Activated naive CD4-positive, alpha-beta T cell treated with anti-CD3 and anti-CD28 coated beads, Interleukin-2, amount 10 ng/mL, durations not matched to agents 7 days and 5 days (primary cell): ENCODE measurements around the gene MYCBP2.

Source experiments
- CTCF ChIA-PET: fragments of 350-600 bp; sonication (Branson Sonifier 250); formaldehyde crosslinking; loops from one replicate; lab custom pipeline; 2021; ENCODE audit warnings: antibody characterized with exemption; lab: Charles Lee
- DNase-seq: peaks from one replicate; pipeline ENCODE4 v3.0.0-alpha.2; 2020
- H3K27ac Mint-ChIP-seq: one replicate; pipeline ENCODE4 v1.8.0; 2021; ENCODE audit warnings: mild to moderate bottlenecking, moderate library complexity, mixed read lengths
- H3K27me3 Mint-ChIP-seq: one replicate; pipeline ENCODE4 v1.8.0; 2021; ENCODE audit warnings: mild to moderate bottlenecking, mixed read lengths
- H3K36me3 Mint-ChIP-seq: one replicate; pipeline ENCODE4 v1.8.0; 2021; ENCODE audit warnings: mixed read lengths
- H3K4me1 Mint-ChIP-seq: one replicate; pipeline ENCODE4 v1.8.0; 2021; ENCODE audit warnings: mixed read lengths
- H3K4me3 Mint-ChIP-seq: one replicate; pipeline ENCODE4 v1.8.0; 2021; ENCODE audit warnings: mild to moderate bottlenecking, moderate library complexity, mixed read lengths
- H3K9me3 Mint-ChIP-seq: one replicate; pipeline ENCODE4 v1.8.0; 2021; ENCODE audit warnings: mixed read lengths

MYCBP2 gene

DNA sequence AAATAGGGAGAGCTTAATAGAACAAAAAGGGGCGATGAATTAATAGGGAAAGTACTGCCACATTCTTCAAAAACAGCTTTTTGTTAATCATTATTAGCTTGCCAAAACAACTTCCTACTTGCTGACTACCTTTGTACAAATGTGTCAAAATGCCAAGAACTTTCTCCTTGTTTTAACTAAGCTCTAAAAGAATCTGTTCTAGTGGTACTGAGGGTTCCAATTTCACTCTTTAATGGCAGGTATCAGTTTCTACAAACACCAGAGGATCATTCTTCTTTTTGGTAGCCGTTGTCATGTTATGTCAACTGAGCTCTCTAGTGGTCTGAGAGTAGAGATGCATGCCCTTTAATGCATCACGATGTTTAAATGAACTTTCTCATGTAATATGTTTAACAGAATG, 270.5 kb downstream of the MYCBP2 start:
- Mint-ChIP-seq H3K4me3 (no peak overlapping the region), H3K27me3 (no peaks in the 10 kb centered on the region), H3K4me1 (no peaks in the 10 kb centered on the region), H3K27ac (no peak overlapping the region), H3K9me3 (no peaks in the 10 kb centered on the region), H3K36me3 (peaks cover 34% of the 10 kb centered on the region)
- CTCF ChIA-PET = interaction anchor here (0.9 to 2.3 kb wide), 2 partner anchors 29 to 421 kb away, joined by 3 to 5 read pairs; partner anchors contain the start of gene FBXL3
- no peak for DNase-seq

DNA sequence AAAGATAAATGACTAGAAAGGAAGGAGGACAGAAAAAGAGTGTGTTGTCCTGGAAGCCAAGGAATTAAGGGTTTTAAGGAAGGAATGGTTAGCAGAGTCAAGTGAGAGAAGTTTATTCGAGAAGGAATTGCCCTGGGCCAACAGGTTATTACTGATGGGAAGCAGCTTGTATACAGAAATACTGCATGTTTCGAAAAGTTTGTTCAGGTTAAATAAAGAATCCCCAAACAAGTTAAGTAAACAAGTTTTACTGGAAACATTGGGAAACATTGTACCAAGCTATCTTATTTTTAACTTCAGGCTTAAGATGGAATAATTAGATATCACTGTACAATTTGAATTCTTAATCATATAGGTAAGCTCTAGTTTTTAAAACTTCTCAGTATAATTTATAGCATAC, 271.7 kb downstream of the MYCBP2 start:
- no peak for DNase-seq
- Mint-ChIP-seq H3K9me3 (no peaks in the 10 kb centered on the region), H3K4me1 (no peaks in the 10 kb centered on the region), H3K27me3 (no peaks in the 10 kb centered on the region), H3K4me3 (no peak overlapping the region), H3K36me3 (peaks cover 41% of the 10 kb centered on the region), H3K27ac (no peak overlapping the region)
- CTCF ChIA-PET = interaction anchor here (1.0 to 2.3 kb wide), 2 partner anchors 11 to 28 kb away, joined by 3 to 5 read pairs; partner anchors contain the start of gene FBXL3

DNA sequence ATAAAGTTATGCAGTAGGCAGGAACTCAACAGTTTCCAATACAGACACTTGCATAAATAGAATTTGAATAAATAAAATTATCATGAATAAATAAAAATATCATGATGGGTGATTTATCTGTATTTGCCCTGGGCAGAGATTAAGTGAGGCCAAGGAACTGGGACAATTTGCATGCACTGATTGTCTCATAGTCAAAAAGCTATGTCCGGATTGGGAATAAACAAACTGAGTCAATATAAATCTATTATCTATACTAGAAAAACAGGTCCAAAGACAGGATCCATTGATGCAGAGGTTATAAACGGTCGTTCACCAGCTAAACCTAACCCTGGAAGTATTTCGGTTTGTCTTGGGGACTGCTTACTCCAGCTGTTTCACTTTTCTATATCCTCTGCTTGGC, 273.7 kb downstream of the MYCBP2 start:
- CTCF ChIA-PET = no interaction called here
- Mint-ChIP-seq H3K27ac (no peak overlapping the region), H3K4me3 (no peak overlapping the region), H3K27me3 (no peaks in the 10 kb centered on the region), H3K36me3 (peaks cover 53% of the 10 kb centered on the region), H3K4me1 (no peaks in the 10 kb centered on the region), H3K9me3 (no peaks in the 10 kb centered on the region)
- no peak for DNase-seq

DNA sequence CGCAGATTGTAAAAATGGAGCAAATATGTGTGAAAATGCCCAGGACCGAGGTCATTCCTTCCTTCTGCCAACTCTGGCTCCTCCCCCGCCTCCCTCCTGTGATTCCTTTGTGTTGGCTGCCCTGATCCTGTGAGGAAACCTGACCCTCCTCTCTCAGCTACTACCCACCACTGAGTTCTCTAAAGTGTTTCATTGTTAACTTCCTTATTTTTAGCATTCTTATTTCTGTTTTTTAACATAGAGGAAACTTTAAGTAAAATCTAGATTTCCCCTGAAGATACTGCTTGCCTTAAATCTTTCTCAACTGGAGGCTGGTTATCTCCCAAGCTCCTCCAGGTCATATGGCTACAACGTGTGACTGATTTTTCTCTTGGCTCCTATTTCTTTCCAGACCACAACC, 278.2 kb downstream of the MYCBP2 start:
- Mint-ChIP-seq H3K36me3 (peaks cover 54% of the 10 kb centered on the region), H3K27ac (no peak overlapping the region), H3K9me3 (no peaks in the 10 kb centered on the region), H3K27me3 (no peaks in the 10 kb centered on the region), H3K4me1 (no peaks in the 10 kb centered on the region), H3K4me3 (no peak overlapping the region)
- no peak for DNase-seq
- CTCF ChIA-PET = no interaction called here

DNA sequence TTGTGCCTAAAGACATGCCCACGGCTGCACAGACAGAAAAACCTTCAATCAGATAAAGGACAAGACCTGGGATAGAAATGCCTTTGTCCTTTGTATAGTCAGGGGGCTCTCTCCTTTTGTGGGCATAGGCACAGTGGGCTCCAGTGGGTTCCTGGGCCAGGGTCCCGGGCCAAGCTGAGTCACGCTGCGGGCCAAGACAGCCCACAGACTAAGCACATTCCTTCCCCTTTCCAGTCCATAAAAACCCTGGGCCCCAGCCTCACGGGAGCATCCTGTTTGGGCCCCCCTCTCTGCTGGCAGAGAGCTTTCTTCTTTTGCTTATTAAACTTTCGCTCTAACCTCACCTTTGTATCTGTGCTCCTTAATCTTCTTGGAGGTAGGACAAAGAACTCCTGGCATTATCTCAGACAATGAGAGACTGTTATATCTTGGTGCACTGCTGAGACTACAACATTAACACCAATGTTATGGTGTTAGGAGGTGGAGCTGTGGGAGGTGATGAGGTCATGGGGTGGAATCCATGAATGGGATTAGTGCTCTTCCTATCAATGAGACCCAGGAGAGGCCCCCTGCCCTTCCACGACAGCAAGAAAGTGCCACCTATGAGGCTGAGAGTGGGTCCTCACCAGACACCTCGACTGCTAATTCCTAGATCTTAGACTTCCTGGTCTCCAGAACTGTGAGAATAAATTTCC, 279.1 kb downstream of the MYCBP2 start:
- Mint-ChIP-seq H3K36me3 (peaks cover 61% of the 10 kb centered on the region), H3K9me3 (no peaks in the 10 kb centered on the region), H3K27me3 (no peaks in the 10 kb centered on the region), H3K27ac (no peak overlapping the region), H3K4me1 (no peaks in the 10 kb centered on the region), H3K4me3 (no peak overlapping the region)
- CTCF ChIA-PET = no interaction called here
- DNase-seq = no peak

DNA sequence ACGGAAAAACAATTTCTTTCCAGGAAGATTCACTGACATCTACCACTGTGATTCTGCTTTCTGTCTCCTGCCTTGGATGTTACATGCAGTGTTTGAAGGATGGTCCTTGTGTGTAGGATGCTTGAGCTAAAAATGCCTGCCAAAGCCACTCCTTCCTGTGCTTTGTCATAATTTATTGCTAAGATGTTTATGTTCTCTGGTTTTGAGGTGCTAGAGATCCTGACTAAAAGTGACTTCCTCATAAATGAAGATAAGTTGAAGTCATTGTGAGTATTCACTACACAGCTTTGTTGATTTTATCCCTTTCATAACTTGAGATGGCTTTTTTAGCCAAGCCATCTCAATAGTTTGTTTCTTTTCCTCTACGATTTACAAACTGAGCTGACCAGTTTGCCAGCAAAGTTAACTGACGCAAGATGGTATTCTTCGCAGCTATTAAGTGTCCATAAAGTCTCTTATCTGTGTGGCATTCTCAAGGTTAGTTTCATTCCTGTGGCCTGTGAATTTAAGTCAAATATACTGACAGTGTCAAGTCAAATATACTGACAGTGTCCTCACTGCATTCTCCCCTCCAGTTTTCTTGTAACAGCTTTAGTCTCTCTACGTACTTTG, 284.2 kb downstream of the MYCBP2 start:
- no peak overlapping the region for H3K27ac Mint-ChIP-seq
- peaks cover 30% of the 10 kb centered on the region for H3K36me3 Mint-ChIP-seq
- CTCF ChIA-PET = interaction anchor here (0.8 to 1.3 kb wide), 2 partner anchors 10 to 436 kb away, joined by 3 to 4 read pairs; no protein-coding TSS in a partner anchor
- no peaks in the 10 kb centered on the region for H3K27me3 Mint-ChIP-seq
- H3K4me3 Mint-ChIP-seq = no peak overlapping the region
- H3K9me3 Mint-ChIP-seq = no peaks in the 10 kb centered on the region
- no peak for DNase-seq
- no peaks in the 10 kb centered on the region for H3K4me1 Mint-ChIP-seq

DNA sequence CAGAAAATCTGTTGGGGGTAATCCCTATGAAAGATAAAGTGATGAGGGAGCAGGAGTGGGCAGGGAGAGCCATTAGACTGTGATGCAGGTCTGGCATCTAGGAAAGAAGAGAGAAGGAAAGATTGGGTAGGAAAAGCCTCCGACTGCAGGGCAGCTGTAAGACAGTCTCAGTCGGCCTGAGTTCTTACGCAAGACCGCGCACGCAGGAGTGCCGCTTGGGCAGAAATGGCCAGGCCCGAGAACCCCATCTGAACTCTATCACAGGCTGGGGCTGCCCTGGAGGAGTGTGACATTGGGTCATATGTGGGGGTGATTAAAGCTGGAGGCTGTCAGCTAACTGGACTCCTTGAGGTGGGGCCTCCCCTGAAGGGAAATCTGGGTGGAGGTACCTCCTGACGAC, 286.1 kb downstream of the MYCBP2 start:
- Mint-ChIP-seq H3K27me3 (no peaks in the 10 kb centered on the region), H3K4me1 (no peaks in the 10 kb centered on the region), H3K27ac (no peak overlapping the region), H3K9me3 (no peaks in the 10 kb centered on the region), H3K36me3 (peaks cover 16% of the 10 kb centered on the region), H3K4me3 (no peak overlapping the region)
- CTCF ChIA-PET = no interaction called here
- no peak for DNase-seq

DNA sequence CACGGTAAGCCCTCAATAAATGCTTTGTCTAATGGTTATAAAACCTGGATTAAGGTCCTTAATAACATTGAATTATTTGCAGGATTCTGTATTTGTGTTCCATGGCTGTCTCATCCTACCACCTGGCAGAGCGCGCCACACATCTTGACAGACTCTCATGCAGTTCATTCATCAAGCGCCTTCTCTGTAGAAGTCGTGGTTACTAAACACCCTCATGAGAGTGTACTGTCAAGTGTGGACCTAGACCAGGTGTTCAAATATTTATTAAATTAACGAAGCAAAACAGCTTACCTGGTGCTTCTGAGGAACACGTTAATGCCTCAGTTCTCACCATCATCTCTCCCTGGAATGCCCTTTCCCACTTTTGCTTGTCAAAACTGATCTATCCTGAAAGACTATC, 286.8 kb downstream of the MYCBP2 start:
- Mint-ChIP-seq H3K27ac (no peak overlapping the region), H3K36me3 (peaks cover 14% of the 10 kb centered on the region)
- CTCF ChIA-PET = no interaction called here

DNA sequence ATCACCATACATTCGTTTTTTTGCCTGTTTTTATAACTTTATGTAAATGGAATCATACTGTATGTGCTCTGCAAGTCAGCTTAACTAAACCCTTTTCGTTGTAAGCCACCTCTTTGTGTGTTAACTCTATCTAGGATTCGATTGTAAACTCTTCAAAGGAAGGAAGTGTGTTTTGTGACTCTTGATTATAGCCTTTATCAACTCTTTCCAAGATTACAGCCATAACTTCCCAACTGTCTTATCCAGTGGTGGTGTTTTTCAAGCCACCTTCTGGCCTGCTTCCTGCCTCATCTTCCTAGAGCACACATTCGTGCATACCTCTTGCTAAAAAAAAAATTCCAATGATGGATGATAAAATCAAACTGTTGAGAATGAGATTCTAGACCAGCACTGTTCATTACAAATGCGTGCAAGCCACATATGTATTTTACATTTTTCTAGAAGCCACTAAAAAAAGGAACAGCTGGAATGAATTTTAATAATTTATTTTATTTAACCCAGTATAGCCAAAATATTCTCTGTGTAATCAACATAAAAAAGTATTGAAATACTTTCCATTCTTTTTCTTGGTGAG, 287.9 kb downstream of the MYCBP2 start:
- Mint-ChIP-seq H3K4me3 (no peak overlapping the region), H3K4me1 (no peaks in the 10 kb centered on the region), H3K9me3 (no peaks in the 10 kb centered on the region), H3K27ac (no peak overlapping the region), H3K27me3 (no peaks in the 10 kb centered on the region), H3K36me3 (peaks cover 7% of the 10 kb centered on the region)
- DNase-seq = no peak
- CTCF ChIA-PET = no interaction called here

More for the DNA sequence above, 286.8 kb downstream of the MYCBP2 start:
- DNase-seq = no peak
- H3K4me3 Mint-ChIP-seq = no peak overlapping the region
- no peaks in the 10 kb centered on the region for H3K27me3 Mint-ChIP-seq
- H3K9me3 Mint-ChIP-seq = no peaks in the 10 kb centered on the region
- no peaks in the 10 kb centered on the region for H3K4me1 Mint-ChIP-seq

DNA sequence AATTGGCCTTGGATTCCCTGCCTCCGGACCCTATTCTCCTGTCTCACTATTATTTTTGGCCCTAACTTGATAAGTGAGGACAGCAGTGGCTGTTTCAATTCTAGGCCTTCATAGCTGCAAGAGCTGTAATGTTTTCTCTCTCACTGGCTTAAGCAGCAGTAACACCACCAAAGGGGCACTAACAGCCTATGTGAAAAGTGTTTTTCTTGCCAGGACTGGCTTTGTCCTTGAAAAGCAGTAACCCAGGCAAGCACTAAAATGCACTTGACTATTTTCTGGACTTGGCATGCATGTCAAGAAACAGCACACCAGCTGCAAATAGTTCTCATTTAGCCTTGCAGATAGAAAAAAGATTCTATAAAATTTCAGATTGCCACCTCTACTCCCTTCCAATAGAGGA, 290.6 kb downstream of the MYCBP2 start:
- H3K27ac Mint-ChIP-seq = no peak overlapping the region
- CTCF ChIA-PET = no interaction called here

DNA sequence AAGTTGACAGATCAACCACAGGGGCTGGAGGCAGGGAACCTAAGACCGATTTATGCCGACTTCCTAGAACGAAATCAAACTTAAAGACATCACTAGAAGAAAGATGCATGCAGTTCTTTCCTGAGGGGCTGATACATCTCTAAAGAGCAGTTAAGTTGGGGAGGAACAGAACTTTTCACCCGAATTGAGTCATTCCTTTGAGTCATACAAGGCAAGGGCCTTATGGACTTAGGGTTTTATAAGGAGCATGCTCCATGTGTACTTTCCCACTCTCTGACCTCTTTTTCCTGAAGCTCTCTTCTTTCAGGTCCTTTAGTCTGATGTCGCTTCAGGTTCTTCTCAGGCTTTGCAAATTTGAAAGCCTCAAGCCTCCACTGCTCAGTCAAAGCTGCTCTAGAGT, 292.0 kb downstream of the MYCBP2 start:
- Mint-ChIP-seq H3K27me3 (peaks cover 4% of the 10 kb centered on the region), H3K4me3 (no peak overlapping the region), H3K36me3 (no peaks in the 10 kb centered on the region), H3K4me1 (no peaks in the 10 kb centered on the region), H3K9me3 (no peaks in the 10 kb centered on the region), H3K27ac (no peak overlapping the region)
- CTCF ChIA-PET = interaction anchor here (0.7 to 0.9 kb wide), 2 partner anchors 8 to 55 kb away, joined by 3 to 5 read pairs; partner anchors contain the start of gene FBXL3
- DNase-seq = no peak

More for the DNA sequence above, 290.6 kb downstream of the MYCBP2 start:
- Mint-ChIP-seq H3K36me3 (no peaks in the 10 kb centered on the region), H3K9me3 (no peaks in the 10 kb centered on the region), H3K27me3 (no peaks in the 10 kb centered on the region), H3K4me3 (no peak overlapping the region), H3K4me1 (no peaks in the 10 kb centered on the region)
- DNase-seq = no peak

DNA sequence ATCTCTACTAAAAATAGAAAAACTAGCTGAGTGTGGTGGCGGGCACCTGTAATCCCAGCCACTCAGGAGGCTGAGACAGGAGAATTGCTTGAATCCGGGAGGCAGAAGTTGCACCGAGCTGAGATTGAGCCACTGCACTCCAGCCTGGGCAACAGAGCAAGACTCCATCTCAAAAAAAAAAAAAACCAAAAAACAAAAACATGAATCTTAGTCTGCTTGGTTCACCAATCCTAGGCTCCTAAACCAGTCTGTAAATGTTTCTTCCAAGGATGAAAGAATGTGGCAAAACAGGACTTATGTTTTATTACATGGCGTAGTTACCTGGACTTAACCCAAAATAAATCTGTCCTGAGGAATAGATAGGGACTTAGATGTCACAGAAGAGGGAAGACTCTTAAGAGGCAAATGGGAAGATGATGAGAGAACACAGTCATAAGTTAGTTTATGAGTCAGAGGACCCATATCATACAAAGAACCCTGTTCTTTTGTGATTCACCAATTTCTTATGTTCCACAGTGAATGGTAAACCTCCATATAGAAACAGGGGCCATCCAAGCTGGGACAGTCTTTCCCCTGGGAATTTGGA, 293.1 kb downstream of the MYCBP2 start:
- peaks cover 4% of the 10 kb centered on the region for H3K27me3 Mint-ChIP-seq
- no peak overlapping the region for H3K27ac Mint-ChIP-seq
- H3K36me3 Mint-ChIP-seq = no peaks in the 10 kb centered on the region
- CTCF ChIA-PET = no interaction called here
- no peak for DNase-seq
- no peaks in the 10 kb centered on the region for H3K9me3 Mint-ChIP-seq
- H3K4me3 Mint-ChIP-seq = no peak overlapping the region
- no peaks in the 10 kb centered on the region for H3K4me1 Mint-ChIP-seq

DNA sequence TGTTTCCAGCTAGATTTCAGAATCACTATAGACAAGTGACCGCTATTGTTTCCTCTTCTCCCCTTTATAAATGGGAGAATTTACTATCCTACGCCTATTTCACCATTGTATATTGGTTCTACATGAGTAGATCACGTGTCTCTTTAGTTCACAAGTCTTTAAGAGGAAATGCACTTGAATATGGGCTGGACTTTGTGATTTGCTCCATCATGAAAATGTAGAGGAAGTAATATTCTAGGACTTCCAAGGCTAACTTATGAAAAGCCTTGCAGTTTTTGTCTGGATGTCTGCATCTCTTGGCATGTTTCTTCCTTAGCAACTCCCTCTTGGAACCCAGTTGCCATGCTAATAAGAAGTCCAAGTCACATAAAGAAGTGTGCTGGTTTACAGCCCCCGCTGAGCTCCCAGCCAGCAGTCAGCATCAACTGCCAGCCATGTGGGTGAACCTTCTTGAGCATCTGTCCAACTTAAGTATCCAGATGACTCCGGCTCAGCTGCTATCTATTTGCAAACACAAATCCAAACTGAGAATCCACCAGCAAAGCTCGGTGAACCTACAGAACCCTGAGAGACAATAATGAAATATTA, 295.1 kb downstream of the MYCBP2 start:
- Mint-ChIP-seq H3K27ac (no peak overlapping the region), H3K36me3 (peaks cover 1% of the 10 kb centered on the region), H3K4me3 (no peak overlapping the region), H3K4me1 (peaks cover 15% of the 10 kb centered on the region), H3K9me3 (no peaks in the 10 kb centered on the region), H3K27me3 (peaks cover 8% of the 10 kb centered on the region)
- DNase-seq = no peak
- CTCF ChIA-PET = interaction anchor here (0.8 to 1.3 kb wide), 2 partner anchors 10 to 15 kb away, joined by 3 to 4 read pairs; no protein-coding TSS in a partner anchor

DNA sequence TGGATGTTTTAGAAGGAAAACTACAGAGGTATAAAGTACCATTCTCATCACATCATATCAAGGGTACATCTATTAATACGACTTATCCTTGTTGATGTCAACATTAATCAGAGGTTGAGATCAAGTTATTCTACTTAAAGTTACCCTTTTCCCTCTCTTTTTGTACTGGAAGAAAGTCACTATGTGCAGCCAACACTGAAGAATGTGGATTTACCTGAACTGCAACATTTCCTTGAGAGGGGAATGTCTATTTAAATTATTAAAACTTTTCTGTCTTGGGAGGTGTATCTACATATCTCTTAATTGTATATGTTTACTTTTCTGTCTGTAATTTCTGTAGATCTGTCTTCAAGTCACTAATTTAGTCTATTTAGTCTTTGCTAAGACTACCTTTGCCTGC, 297.5 kb downstream of the MYCBP2 start:
- H3K4me3 Mint-ChIP-seq = no peak overlapping the region
- H3K36me3 Mint-ChIP-seq = peaks cover 10% of the 10 kb centered on the region
- no peaks in the 10 kb centered on the region for H3K9me3 Mint-ChIP-seq
- peaks cover 34% of the 10 kb centered on the region for H3K4me1 Mint-ChIP-seq
- DNase-seq = no peak
- H3K27ac Mint-ChIP-seq = no peak overlapping the region
- H3K27me3 Mint-ChIP-seq = peaks cover 12% of the 10 kb centered on the region
- CTCF ChIA-PET = no interaction called here
